Stomach (tissue), 4 donors: ENCODE data around the gene ADGRD1.

Experiments used
- EP300 ChIP-seq: sonication (generic); formaldehyde crosslinking; IDR thresholded peaks from one replicate; pipeline ENCODE4 v1.6.1; 2017; ENCODE audit warnings: antibody characterized with exemption
- POLR2A ChIP-seq, 4 donors: fragments of 450-650 bp; IDR thresholded peaks; one replicate each; pipeline ENCODE4 v1.6.1; 2016; ENCODE audit warnings: antibody characterized with exemption in 4 of 4, control low read depth in 2 of 4, mild to moderate bottlenecking in 1 of 4, moderate library complexity in 1 of 4
- TF ChIP-seq, protein P1 (sequence below), 7 experiments: fragments of 450-650 bp in 4 of 7; fragments of 200-600 bp in 3 of 7; sonication (generic) in 3 of 7; IDR thresholded peaks; one replicate each; pipeline ENCODE4 v1.5.1; 2016 to 2019; ENCODE audit warnings: antibody characterized with exemption in 7 of 7, control low read depth in 2 of 7, mild to moderate bottlenecking in 1 of 7

DNA sequence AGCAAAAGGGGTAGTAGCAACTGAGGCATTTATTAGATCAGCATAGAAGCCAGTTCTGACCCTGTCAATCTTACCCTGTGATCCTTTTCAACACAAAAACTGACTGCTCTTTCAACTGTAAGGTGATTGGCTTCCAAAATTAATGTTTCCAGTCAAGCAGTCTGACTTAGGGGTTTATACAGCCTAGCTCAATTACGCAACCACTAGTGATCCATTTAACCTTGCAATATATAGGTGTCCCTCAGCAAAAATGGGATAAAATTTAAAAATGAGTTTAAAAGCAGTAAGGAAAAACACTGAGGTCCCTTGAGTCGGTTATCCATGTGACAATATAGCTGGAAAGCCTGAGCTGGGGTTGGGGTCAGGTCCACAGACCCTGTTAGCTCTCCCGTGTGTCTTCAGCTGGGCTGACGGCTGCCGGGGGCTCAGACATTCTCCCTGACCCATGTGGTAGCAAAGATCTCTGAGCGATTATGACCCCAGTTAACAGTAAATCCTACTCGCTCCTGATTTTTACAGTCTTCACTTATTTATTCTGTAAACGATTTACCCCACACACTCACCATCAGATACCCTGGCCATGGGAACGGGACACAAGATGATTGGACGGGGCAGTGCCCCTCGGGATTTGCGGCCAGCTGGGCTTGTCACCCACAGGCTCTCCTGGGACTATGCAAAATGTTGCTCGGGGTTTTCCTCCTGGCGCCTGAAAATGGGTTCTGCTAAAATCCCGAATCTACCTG lies 16.6 kb downstream of the ADGRD1 start:
- TF ChIP-seq, protein P1, sequence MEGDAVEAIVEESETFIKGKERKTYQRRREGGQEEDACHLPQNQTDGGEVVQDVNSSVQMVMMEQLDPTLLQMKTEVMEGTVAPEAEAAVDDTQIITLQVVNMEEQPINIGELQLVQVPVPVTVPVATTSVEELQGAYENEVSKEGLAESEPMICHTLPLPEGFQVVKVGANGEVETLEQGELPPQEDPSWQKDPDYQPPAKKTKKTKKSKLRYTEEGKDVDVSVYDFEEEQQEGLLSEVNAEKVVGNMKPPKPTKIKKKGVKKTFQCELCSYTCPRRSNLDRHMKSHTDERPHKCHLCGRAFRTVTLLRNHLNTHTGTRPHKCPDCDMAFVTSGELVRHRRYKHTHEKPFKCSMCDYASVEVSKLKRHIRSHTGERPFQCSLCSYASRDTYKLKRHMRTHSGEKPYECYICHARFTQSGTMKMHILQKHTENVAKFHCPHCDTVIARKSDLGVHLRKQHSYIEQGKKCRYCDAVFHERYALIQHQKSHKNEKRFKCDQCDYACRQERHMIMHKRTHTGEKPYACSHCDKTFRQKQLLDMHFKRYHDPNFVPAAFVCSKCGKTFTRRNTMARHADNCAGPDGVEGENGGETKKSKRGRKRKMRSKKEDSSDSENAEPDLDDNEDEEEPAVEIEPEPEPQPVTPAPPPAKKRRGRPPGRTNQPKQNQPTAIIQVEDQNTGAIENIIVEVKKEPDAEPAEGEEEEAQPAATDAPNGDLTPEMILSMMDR (IDR thresholded peaks at IDR 0.05) = no peak
- TF ChIP-seq POLR2A (IDR thresholded peaks at IDR 0.05) (no peak), EP300 (no peak)
